ENCODE data around the gene NEDD8.

NEDD8 gene

GRCh38 chr14:24270537-24271133 is 38.5 kb upstream of the NEDD8 start:
- no peak for TF ChIP-seq CTCF (conservative IDR thresholded peaks at IDR 0.05; ENCODE audit: low read length)
- H3K4me3 ChIP-seq (ENCODE audit: low read length), result peak overlapping the region; percentile 97
- DNase-seq (ENCODE audit: low read depth), result no peak

GRCh38 chr14:24269910-24270536 is 37.9 kb upstream of the NEDD8 start:
- no peak for TF ChIP-seq CTCF (conservative IDR thresholded peaks at IDR 0.05; ENCODE audit: low read length)
- DNase-seq (ENCODE audit: low read depth), result no peak

GRCh38 chr14:24269368-24269767 is 37.2 kb upstream of the NEDD8 start:
- no peak for TF ChIP-seq CTCF (conservative IDR thresholded peaks at IDR 0.05; ENCODE audit: low read length)
- DNase-seq (ENCODE audit: low read depth), result no peak
- H3K4me3 ChIP-seq (ENCODE audit: low read length), result no peak overlapping the region

More at GRCh38 chr14:24269910-24270536, 37.9 kb upstream of the NEDD8 start:
- H3K4me3 ChIP-seq (ENCODE audit: low read length), result no peak overlapping the region

- no peak for TF ChIP-seq CTCF (conservative IDR thresholded peaks at IDR 0.05; ENCODE audit: low read length)
- H3K4me3 ChIP-seq (ENCODE audit: low read length), result no peak overlapping the region
- no peak for DNase-seq (ENCODE audit: low read depth)
Observed at GRCh38 chr14:24268225-24268624, 36.1 kb upstream of the NEDD8 start.

GRCh38 chr14:24267516-24267915 is 35.3 kb upstream of the NEDD8 start:
- no peak overlapping the region for H3K4me3 ChIP-seq (ENCODE audit: low read length)
- no peak for DNase-seq (ENCODE audit: low read depth)
- TF ChIP-seq CTCF (conservative IDR thresholded peaks at IDR 0.05; ENCODE audit: low read length), result no peak

- no peak overlapping the region for H3K4me3 ChIP-seq (ENCODE audit: low read length)
- no peak for DNase-seq (ENCODE audit: low read depth)
- no peak for TF ChIP-seq CTCF (conservative IDR thresholded peaks at IDR 0.05; ENCODE audit: low read length)
Observed at GRCh38 chr14:24266344-24267244, 34.4 kb upstream of the NEDD8 start.

All from AG10803 (cell line).